Activated CD4-positive, alpha-beta T cell treated with anti-CD3 and anti-CD28 coated beads for 1 hour (primary cell): ENCODE results near the gene HS1BP3.

Experiments used
- DNase-seq: peaks from one replicate; pipeline ENCODE4 v3.0.0-alpha.2; 2020

Gene HS1BP3

GRCh38 chr2:20643060-20643459, 7.8 kb downstream of the HS1BP3 start:
- DNase-seq, result no peak

DNA sequence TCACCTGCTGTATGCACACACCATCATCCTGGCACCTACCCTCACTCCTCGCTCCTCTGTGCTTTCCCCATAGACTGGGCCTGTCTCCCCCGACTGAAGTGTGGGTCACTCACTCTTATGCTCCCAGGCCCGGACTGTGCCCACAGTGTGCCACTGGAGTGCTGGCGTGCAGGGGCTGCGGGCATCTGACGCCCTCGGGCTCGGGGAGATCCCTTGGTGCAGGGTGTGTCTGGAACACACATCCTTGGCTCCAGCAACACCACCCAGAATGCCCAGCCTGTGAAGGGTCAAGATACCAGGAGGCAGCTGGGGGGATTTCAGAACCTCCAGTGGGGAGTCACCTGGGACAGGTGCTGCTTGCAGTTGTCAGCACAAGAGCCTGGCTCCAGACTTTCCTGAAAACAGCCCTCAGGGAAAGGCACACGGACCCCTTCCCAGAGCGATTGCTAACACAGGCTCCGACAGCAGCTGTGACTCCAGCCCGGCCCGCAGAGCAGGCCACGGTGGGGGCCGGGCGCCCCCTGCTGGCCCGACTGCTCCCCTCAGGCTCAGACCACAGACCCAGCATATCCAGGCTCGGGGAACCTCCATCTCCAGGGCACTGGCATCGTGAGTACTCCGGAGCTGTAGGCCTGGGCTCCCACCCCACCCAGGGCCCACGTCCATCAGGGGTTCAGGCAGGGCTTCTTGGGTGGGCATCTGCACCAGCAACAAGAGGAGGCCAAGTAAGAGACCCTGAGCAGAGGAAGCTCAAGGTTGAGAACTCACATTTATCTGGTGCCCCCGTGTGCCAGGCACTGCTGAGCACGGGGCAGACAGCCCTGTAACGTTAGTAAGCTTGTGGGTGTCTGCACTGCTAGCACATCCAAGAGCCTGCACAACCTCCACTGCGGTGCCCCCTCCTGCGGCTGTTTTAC, 8.6 kb downstream of the HS1BP3 start:
- peak; percentile 61 for DNase-seq

DNA sequence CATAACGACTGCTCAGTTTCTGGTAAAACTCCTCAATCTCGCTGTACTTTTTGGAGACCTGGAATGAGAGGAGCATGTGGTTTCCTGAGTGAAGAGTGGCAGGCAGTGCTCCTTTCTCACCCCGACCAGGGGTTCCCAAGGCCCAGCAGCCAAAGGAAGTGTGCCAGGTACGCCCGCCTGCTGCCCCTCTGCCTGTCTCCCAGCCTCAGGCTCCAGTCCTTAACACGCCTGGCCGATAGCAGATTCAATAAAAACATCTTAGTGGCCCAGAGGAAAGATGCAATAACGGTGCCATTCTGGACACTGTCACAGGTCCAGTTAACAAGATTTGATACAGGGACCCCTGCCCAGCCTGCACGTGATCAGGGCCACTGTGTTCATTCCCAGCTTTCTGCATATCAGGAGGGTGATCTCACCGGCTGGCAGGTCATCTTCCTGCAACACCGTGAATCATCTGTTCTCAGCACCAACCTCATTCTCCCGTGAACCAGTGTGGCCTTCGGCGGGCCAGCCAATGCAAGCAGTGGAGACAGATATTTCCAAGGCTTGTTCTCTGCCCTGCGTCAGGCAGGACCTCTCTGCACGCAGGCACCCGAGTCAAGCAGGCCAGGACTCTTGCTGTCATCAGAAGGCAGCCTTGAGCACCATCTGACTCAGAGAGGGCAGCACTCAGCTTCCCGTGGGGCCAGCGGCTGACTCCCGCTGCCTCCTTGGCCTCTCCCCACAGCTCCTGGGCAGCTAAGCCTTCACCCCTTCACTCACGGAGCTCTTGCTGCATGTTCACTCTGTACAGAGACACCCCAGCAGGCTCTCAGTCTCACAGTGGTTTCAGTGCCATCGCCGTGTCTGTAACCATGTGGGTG, 9.5 kb downstream of the HS1BP3 start:
- no peak for DNase-seq

GRCh38 chr2:20640411-20641122, 10.3 kb downstream of the HS1BP3 start:
- no peak for DNase-seq

- DNase-seq, result no peak
Observed at GRCh38 chr2:20638646-20639430, 12.1 kb downstream of the HS1BP3 start.

DNA sequence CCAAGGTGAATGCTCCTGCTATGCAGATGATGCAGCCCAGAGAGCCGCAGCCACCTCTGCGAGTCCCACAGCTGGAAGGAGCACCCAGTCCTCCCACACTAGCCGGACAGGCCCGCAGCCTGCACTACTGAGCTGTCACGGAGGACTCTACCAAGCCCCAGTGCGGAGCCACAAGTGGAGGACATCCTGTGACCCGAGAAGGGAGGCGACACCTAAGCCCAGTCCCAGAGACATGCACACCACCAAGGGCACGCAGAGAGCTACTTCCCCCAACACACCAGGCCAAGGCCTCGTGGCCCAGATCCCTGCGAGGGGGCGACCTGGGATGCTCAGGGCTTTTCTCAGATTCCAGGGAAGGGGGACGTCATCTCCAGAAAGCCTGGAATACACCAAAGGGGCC, 12.9 kb downstream of the HS1BP3 start:
- DNase-seq, result no peak

DNA sequence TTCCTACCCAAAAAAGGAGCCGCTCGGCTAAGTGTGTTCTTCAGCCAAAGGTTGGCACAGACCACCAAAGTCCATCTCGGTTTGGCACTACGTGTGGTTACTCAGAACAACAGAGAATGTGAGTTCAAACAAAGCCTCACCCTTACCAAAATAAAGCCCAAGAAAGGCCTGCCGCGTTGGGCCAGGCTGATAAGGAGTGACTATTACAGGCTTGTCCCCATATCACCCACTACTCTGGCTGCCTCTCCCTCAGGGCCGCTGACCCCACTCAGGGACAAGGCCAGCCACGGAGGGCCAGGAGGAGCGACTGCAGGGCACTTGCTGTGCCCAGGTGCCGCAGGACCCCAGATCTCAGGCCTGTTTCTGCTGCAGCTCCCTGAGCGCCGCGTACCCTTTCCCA, 13.8 kb downstream of the HS1BP3 start:
- no peak for DNase-seq

DNA sequence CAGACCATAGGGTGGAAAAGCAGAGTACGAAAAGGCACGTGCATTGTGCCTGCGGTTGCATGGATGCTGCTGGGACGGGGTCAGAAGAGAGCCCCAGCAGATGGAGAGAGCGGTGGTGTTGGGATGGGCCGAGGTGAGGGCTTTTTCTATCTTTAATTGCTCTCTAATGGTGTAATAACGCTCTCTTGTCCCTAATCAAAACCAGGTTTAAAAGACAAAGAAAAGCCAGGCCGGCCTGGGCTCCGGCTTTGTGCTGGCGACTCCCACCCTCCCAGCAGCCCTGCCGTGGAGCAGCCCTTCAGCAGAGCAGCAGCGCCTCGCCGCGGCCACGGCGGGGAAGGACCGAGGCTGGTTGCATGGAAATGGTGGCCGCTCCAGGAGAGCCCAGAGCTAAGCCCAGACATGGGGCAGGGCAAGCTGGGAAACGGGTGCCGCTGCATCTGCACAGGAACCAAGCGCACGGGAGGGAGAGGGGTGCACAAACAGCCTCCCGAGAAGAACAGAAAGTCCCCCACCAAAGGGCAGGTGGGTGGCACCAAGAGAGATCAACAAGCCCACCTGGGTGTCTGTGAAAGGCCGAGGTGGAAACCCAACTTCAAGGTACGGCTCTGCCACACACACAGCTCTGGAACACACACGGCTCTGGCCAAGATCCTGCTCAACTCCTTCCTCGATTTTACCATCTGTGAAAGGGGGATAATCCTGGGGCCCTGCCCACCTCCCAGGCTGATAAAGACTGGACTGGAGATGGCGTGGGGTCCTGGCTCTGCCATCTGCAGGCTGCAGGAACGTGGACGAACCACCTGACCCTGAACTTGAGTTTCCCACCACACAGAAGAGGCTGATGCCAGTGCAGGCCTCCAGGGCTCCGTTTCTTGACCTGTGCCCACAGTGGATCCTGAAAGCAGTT, 15.0 kb downstream of the HS1BP3 start:
- DNase-seq, result no peak

GRCh38 chr2:20635113-20635510, 15.8 kb downstream of the HS1BP3 start:
- DNase-seq, result no peak

DNA sequence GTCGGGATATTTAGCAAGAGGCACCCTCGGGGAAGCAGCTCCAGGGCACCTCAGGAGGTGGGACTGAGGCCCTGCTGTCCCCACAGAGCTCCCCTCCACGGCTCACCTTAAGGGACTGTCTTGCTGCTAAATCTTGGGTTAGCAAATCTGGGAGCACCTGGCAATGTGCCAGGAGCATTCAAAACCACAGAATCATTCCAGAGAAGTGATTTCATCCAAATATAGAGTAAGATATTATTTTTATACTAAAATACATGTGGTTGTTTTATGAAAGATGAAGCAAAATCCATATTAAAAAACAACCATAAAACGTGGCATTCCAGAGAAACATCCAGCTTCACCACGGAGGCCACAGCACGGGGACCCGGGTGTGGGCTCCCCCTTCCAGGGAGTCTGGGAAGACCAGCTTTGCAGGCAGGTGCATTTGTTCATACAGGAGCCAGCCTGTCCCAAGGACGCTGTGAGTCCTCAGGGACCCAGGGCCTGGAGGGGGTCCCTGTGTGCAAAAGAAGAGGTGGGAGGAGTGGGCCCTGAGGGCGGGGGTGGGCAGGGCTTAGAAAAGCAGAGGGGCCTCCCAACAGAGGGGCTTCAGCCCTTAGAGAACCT, 16.3 kb downstream of the HS1BP3 start:
- DNase-seq, result no peak

DNA sequence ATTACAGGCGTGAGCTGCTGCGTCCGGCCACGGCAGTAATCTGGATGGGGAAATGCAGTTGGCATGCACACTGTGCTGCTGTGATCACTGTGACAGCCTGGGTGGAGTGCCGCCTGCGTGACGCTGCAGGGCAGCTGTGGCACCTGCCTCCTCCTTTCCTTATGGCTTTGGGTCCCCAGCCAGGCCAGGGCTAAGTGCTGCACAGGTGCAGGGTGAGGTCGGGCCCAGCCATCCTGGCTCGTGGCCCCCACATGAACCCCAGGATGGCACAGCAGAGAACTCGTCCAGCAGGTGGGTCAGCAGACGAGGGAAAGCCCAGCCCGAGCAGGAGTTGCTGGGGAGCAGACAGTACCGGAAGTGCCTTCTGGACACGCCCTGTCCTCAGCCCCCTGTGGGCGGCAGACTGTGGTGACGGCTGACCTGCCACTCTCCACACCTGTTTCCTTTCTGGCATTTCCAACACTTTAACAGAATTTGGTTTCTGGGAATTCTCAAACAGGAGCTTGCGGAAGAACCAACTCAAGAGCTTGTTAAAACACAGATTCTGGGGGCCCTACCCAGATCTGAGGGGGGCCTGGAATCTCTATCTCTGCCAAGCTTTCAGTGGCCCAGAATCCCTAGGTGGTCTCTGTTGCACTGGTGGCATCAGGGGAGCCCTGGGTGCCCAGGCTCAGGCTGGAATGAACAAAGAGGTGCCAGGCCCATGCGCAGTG, 16.9 kb downstream of the HS1BP3 start:
- no peak for DNase-seq

GRCh38 chr2:20633001-20633400, 17.9 kb downstream of the HS1BP3 start:
- DNase-seq, result no peak

DNA sequence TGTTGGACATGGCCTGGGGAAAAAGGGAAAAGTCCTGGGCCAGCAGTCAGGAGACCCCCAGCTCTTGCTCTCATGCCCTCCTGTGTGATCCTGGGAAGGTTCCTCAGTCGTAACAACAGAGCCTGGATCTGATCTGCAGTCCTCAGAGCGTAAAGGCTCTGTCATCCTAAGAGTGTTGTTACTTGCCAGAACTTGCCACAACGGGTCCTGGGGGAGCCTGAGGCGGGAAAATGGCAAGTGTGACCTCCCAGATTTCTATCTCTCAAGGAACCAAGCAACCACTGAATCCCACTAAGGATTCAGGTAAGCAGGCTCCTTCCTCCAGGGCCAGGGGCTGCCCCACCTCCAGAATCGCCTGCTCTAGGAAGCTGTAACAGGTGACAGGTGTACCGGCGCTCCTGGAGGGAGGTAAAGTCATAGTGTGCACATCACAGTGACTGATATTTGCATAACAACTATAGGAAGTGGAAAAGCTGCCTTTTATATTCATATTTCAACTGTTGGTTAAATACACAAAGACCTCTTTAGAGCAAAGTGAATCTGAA, 18.4 kb downstream of the HS1BP3 start:
- DNase-seq, result no peak

DNA sequence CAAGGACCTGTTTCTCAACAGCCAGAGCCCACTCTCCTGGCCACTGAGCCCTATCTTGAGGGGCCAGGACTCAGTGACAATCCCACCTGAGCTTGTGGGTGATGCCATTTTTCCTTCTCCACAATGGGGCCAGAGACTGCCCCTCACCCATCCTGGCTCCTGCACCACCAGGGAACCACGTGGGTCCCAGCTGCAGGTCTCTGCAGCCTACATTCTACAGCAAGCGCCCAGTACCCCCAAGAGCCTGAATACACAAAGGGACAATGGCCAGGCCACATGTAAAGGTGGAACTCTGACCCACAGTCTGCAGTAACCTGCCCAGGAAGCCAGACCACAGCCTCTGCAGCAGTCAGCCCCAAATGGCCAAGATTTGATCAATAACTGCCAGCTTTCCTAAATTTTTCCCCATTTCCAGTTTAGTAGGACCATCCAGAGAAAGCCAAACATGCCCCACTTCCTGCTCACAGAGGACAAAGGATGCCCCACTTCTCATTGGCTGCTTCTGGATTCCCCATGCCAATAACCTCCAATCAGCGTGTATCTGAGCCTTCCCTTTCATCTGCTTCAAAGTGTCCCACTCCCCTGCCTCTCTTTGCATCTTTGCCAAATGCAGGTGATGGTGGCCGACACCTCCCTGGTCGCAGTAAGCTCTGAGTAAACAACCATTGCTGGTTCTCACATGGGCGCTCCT, 19.1 kb downstream of the HS1BP3 start:
- no peak for DNase-seq

DNA sequence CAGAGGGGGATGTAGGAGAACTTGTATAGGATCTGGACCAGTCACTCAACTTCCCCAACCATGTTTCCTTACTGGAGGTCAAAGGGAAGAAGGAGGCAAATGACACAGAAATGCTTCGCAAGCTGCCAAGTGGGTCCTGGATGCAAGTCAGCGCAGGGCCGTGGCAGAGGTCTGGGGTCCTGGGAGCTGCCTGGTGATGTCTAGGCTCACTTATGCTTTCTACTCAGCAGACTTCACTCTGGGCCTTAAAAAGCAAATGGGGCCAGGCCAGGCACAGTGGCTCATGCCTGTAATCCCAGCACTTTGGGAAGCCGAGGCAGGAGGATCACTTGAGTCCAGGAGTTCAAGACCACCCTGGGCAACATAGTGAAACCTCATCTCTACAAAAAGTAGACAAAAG, 19.9 kb downstream of the HS1BP3 start:
- DNase-seq, result no peak

DNA sequence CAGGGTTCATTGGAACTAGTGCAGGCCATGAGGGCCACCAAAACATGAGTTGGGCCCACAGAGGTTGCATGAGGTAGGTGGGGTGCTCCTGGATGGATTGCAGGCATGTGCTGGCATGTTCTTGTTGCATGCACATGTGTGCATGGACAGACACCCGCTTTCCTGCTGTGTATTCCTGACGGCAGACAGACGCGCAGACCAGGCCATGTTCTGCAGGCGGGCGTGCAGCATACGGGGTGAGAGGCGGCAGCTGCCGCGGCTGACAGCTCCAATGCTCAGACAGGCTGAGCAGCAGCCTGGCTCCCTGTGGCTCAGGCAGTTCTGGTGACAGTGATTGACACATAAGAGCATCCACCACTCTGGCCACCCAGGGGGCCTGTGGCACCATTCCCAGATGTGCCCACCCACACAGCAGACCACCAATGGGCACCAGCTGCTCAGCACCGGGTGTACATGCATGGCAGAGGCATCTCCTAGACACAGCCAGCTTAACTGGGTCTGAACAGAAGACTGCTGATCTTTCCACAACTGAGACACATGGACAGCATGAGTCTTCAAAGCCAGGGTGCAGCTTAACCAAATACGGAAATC, 21.2 kb downstream of the HS1BP3 start:
- no peak for DNase-seq

- no peak for DNase-seq
Observed at GRCh38 chr2:20629181-20629580, 21.7 kb downstream of the HS1BP3 start.

DNA sequence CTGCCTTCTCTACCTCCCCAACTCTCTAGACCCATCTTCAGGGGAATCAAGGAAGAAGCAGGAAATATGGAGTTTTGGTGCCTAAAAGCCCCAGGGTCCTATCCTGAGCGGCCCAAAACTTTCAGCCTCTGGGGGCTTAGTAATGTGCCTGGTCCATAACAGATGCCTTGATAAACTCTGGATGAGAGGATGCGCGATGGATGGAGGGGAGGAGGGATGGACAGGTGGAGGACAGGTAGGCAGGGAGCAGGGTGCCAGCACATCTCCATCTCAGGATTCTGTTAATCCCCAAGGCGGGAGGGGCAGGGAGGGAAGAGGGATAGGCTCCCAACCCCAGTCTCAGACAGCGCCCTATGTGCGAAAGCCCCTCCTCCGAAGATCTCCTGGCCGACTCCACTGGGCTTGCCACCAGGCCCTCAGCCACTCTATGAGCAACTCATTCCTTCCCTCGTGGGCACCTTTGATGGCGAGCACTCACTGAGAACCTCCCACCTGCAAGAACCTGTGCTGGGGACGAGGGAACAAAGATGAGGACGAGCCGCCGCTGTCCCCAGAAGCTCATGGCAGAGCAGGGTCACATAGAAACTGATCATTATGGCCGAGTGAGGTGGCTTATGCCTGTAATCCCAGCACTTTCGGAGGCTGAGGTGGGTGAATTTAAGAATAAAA, 23.1 kb downstream of the HS1BP3 start:
- DNase-seq, result no peak
